CD4-positive, alpha-beta memory T cell (primary cell): ENCODE results near the gene ZNF675. TPM values are rescaled to one million over a fixed set of nuclear protein-coding genes. Genes with fewer than 3 reads are reported as not detected.

Experiments
- polyA plus RNA-seq, 2 donors: library from polyadenylated mRNA; unstranded; fragments of 300-500 nt; fragmentation: Illumina TruSeq; gene quantifications; one replicate each; pipeline ENCODE4 v1.2.3, GENCODE V29; 2021
- total RNA-seq, 2 experiments: library from RNA; stranded (reverse); gene quantifications; one replicate each; pipeline ENCODE4 v1.2.3, GENCODE V29; 2021

Gene ZNF675
- total and polyA plus RNA-seq, 4 experiments from 2014 or later, result 16.6 to 36.9 (median 28.0) TPM

Other genes with a start within 250 kb of the ZNF675 start
- gene ZNF681, start 71.7 kb upstream of the ZNF675 start, total RNA-seq, result 1 to 10 TPM; 8.0 to 8.3 TPM
- gene ZNF681, start 71.7 kb upstream of the ZNF675 start, polyA plus RNA-seq, result 1 to 10 TPM; 1.1 to 2.2 TPM
- gene ZNF726, start 227.7 kb upstream of the ZNF675 start, total RNA-seq, result 1 to 10 TPM; 3.0 to 3.3 TPM
- gene ZNF726, start 227.7 kb upstream of the ZNF675 start, polyA plus RNA-seq, result 1 to 10 TPM; 1.1 to 1.5 TPM